ENCODE measurements around the gene BLOC1S5.
A peak's percentile ranks its signal among the peaks of the same experiment; 100 is the strongest.

BLOC1S5 gene

GRCh38 chr6:8000636-8001035 lies 63.6 kb downstream of the BLOC1S5 start:
- no peaks in the 10 kb centered on the region for H3K36me3 ChIP-seq (ENCODE audit: insufficient read depth, low read length)
- no peaks in the 10 kb centered on the region for H3K27me3 ChIP-seq (ENCODE audit: control insufficient read depth, insufficient read depth, low read length)
- no peak overlapping the region for H3K4me2 ChIP-seq (ENCODE audit: low read length)
- no peaks in the 10 kb centered on the region for H3K9me3 ChIP-seq (replicated peaks; ENCODE audit: low read length)
- H3K9ac ChIP-seq (ENCODE audit: low read depth, low read length) = no peak overlapping the region
- no peak overlapping the region for H3K4me3 ChIP-seq (ENCODE audit: low read length)
- H3K4me1 ChIP-seq (ENCODE audit: control insufficient read depth, insufficient read depth, low read length) = no peaks in the 10 kb centered on the region

GRCh38 chr6:8000188-8000596 lies 64.0 kb downstream of the BLOC1S5 start:
- Histone ChIP-seq H3K9me3 (replicated peaks; ENCODE audit: low read length) (no peaks in the 10 kb centered on the region), H3K9ac (ENCODE audit: low read depth, low read length) (no peak overlapping the region), H3K36me3 (ENCODE audit: insufficient read depth, low read length) (no peaks in the 10 kb centered on the region), H3K4me2 (ENCODE audit: low read length) (no peak overlapping the region), H3K4me3 (ENCODE audit: low read length) (no peak overlapping the region), H3K27me3 (ENCODE audit: control insufficient read depth, insufficient read depth, low read length) (no peaks in the 10 kb centered on the region), H3K4me1 (ENCODE audit: control insufficient read depth, insufficient read depth, low read length) (no peaks in the 10 kb centered on the region)

GRCh38 chr6:7999201-7999600 lies 65.0 kb downstream of the BLOC1S5 start:
- H3K9ac ChIP-seq (ENCODE audit: low read depth, low read length) = no peak overlapping the region
- no peak overlapping the region for H3K4me3 ChIP-seq (ENCODE audit: low read length)
- H3K4me2 ChIP-seq (ENCODE audit: low read length) = no peak overlapping the region
- H3K36me3 ChIP-seq (ENCODE audit: insufficient read depth, low read length) = no peaks in the 10 kb centered on the region
- H3K9me3 ChIP-seq (replicated peaks; ENCODE audit: low read length) = no peaks in the 10 kb centered on the region
- H3K4me1 ChIP-seq (ENCODE audit: control insufficient read depth, insufficient read depth, low read length) = no peaks in the 10 kb centered on the region
- no peaks in the 10 kb centered on the region for H3K27me3 ChIP-seq (ENCODE audit: control insufficient read depth, insufficient read depth, low read length)

GRCh38 chr6:7998103-7998725 lies 66.0 kb downstream of the BLOC1S5 start:
- Histone ChIP-seq H3K4me3 (ENCODE audit: low read length) (no peak overlapping the region), H3K4me2 (ENCODE audit: low read length) (no peak overlapping the region), H3K27me3 (ENCODE audit: control insufficient read depth, insufficient read depth, low read length) (no peaks in the 10 kb centered on the region), H3K9ac (ENCODE audit: low read depth, low read length) (no peak overlapping the region), H3K36me3 (ENCODE audit: insufficient read depth, low read length) (no peaks in the 10 kb centered on the region), H3K4me1 (ENCODE audit: control insufficient read depth, insufficient read depth, low read length) (no peaks in the 10 kb centered on the region), H3K9me3 (replicated peaks; ENCODE audit: low read length) (no peaks in the 10 kb centered on the region)

- H3K9me3 ChIP-seq (replicated peaks; ENCODE audit: low read length) = no peaks in the 10 kb centered on the region
- H3K4me2 ChIP-seq (ENCODE audit: low read length) = no peak overlapping the region
- peaks cover under 1% of the 10 kb centered on the region for H3K4me1 ChIP-seq (ENCODE audit: control insufficient read depth, insufficient read depth, low read length)
- no peaks in the 10 kb centered on the region for H3K27me3 ChIP-seq (ENCODE audit: control insufficient read depth, insufficient read depth, low read length)
- no peak overlapping the region for H3K9ac ChIP-seq (ENCODE audit: low read depth, low read length)
- H3K36me3 ChIP-seq (ENCODE audit: insufficient read depth, low read length) = no peaks in the 10 kb centered on the region
- H3K4me3 ChIP-seq (ENCODE audit: low read length) = no peak overlapping the region
Measured at GRCh38 chr6:7997286-7997685, 66.9 kb downstream of the BLOC1S5 start.

- Histone ChIP-seq H3K27me3 (ENCODE audit: control insufficient read depth, insufficient read depth, low read length) (no peaks in the 10 kb centered on the region), H3K4me2 (ENCODE audit: low read length) (peak overlapping the region; percentile 27), H3K9me3 (replicated peaks; ENCODE audit: low read length) (no peaks in the 10 kb centered on the region), H3K4me1 (ENCODE audit: control insufficient read depth, insufficient read depth, low read length) (peaks cover 5% of the 10 kb centered on the region), H3K4me3 (ENCODE audit: low read length) (no peak overlapping the region), H3K36me3 (ENCODE audit: insufficient read depth, low read length) (no peaks in the 10 kb centered on the region), H3K9ac (ENCODE audit: low read depth, low read length) (no peak overlapping the region)
Measured at GRCh38 chr6:7996538-7997111, 67.6 kb downstream of the BLOC1S5 start.

- H3K9ac ChIP-seq (ENCODE audit: low read depth, low read length) = no peak overlapping the region
- no peak overlapping the region for H3K4me3 ChIP-seq (ENCODE audit: low read length)
- H3K27me3 ChIP-seq (ENCODE audit: control insufficient read depth, insufficient read depth, low read length) = no peaks in the 10 kb centered on the region
- H3K4me2 ChIP-seq (ENCODE audit: low read length) = no peak overlapping the region
- no peaks in the 10 kb centered on the region for H3K36me3 ChIP-seq (ENCODE audit: insufficient read depth, low read length)
- peaks cover 5% of the 10 kb centered on the region for H3K4me1 ChIP-seq (ENCODE audit: control insufficient read depth, insufficient read depth, low read length)
- H3K9me3 ChIP-seq (replicated peaks; ENCODE audit: low read length) = no peaks in the 10 kb centered on the region
Measured at GRCh38 chr6:7993952-7994351, 70.2 kb downstream of the BLOC1S5 start.

- H3K9me3 ChIP-seq (replicated peaks; ENCODE audit: low read length) = no peaks in the 10 kb centered on the region
- H3K4me3 ChIP-seq (ENCODE audit: low read length) = no peak overlapping the region
Measured at GRCh38 chr6:7993399-7993798, 70.8 kb downstream of the BLOC1S5 start.

GRCh38 chr6:7992002-7992815 lies 72.0 kb downstream of the BLOC1S5 start:
- peak overlapping the region; percentile 53 for H3K4me2 ChIP-seq (ENCODE audit: low read length)
- H3K36me3 ChIP-seq (ENCODE audit: insufficient read depth, low read length) = no peaks in the 10 kb centered on the region
- H3K27me3 ChIP-seq (ENCODE audit: control insufficient read depth, insufficient read depth, low read length) = no peaks in the 10 kb centered on the region
- H3K9me3 ChIP-seq (replicated peaks; ENCODE audit: low read length) = no peaks in the 10 kb centered on the region
- H3K4me1 ChIP-seq (ENCODE audit: control insufficient read depth, insufficient read depth, low read length) = peaks cover 5% of the 10 kb centered on the region
- no peak overlapping the region for H3K4me3 ChIP-seq (ENCODE audit: low read length)
- no peak overlapping the region for H3K9ac ChIP-seq (ENCODE audit: low read depth, low read length)

More at GRCh38 chr6:7993399-7993798, 70.8 kb downstream of the BLOC1S5 start:
- no peak overlapping the region for H3K4me2 ChIP-seq (ENCODE audit: low read length)
- no peak overlapping the region for H3K9ac ChIP-seq (ENCODE audit: low read depth, low read length)
- H3K27me3 ChIP-seq (ENCODE audit: control insufficient read depth, insufficient read depth, low read length) = no peaks in the 10 kb centered on the region
- H3K4me1 ChIP-seq (ENCODE audit: control insufficient read depth, insufficient read depth, low read length) = peaks cover 5% of the 10 kb centered on the region
- no peaks in the 10 kb centered on the region for H3K36me3 ChIP-seq (ENCODE audit: insufficient read depth, low read length)

GRCh38 chr6:7991536-7991935 lies 72.7 kb downstream of the BLOC1S5 start:
- Histone ChIP-seq H3K4me2 (ENCODE audit: low read length) (no peak overlapping the region), H3K9me3 (replicated peaks; ENCODE audit: low read length) (no peaks in the 10 kb centered on the region), H3K36me3 (ENCODE audit: insufficient read depth, low read length) (no peaks in the 10 kb centered on the region), H3K27me3 (ENCODE audit: control insufficient read depth, insufficient read depth, low read length) (no peaks in the 10 kb centered on the region), H3K9ac (ENCODE audit: low read depth, low read length) (no peak overlapping the region), H3K4me1 (ENCODE audit: control insufficient read depth, insufficient read depth, low read length) (peaks cover 5% of the 10 kb centered on the region), H3K4me3 (ENCODE audit: low read length) (no peak overlapping the region)

- Histone ChIP-seq H3K27me3 (ENCODE audit: control insufficient read depth, insufficient read depth, low read length) (no peaks in the 10 kb centered on the region), H3K4me3 (ENCODE audit: low read length) (no peak overlapping the region), H3K4me1 (ENCODE audit: control insufficient read depth, insufficient read depth, low read length) (peaks cover 4% of the 10 kb centered on the region), H3K9me3 (replicated peaks; ENCODE audit: low read length) (no peaks in the 10 kb centered on the region), H3K9ac (ENCODE audit: low read depth, low read length) (no peak overlapping the region), H3K36me3 (ENCODE audit: insufficient read depth, low read length) (no peaks in the 10 kb centered on the region), H3K4me2 (ENCODE audit: low read length) (no peak overlapping the region)
Measured at GRCh38 chr6:7986219-7986618, 78.0 kb downstream of the BLOC1S5 start.

Measured in skeletal muscle satellite cell (primary cell).